HG02885 (cell line): ENCODE data around the gene CCDC197.

Source experiments
- ATAC-seq: cut with Tn5 transposase; IDR thresholded peaks from one replicate; pipeline ENCODE4 v1.9.1; 2021; ENCODE audit warnings: mild to moderate bottlenecking; ENCODE audit not compliant: unreplicated experiment, poor library complexity

CCDC197 gene

DNA sequence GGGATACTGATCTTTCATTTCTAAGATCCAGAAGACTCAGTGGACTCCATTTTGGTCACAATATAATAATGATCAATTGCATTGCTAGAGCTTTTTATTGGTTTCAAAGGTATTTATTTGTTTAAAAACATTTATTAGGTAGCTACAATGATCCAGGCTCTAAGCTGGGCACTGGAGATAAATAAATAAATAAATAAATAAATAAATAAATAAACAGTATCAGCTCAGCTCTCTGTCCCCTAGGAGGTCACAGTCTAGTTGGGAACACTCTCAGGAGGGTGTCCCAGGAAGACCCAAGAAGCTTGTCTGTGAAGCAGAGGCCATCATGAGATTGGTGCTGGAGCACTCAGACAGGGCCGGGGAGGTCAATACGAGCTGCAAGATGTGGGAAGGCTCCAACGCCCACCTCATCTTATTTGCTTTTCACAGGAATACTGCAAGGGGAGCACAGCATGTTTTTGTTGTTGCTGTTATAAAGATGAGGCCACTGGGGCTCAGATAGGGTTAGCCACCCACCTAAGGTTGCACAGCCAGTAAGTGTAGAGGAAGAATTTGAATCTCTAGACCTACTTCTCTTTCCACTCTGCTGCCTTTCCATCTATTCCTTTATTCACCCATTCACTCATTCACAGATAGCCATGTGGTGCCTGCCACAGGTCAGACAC, 36.2 kb upstream of the CCDC197 start:
- no peak for ATAC-seq

GRCh38 chr14:93961620-93962019, 35.5 kb upstream of the CCDC197 start:
- ATAC-seq: no peak

GRCh38 chr14:93962701-93963601, 34.1 kb upstream of the CCDC197 start:
- peak; percentile 55 for ATAC-seq

DNA sequence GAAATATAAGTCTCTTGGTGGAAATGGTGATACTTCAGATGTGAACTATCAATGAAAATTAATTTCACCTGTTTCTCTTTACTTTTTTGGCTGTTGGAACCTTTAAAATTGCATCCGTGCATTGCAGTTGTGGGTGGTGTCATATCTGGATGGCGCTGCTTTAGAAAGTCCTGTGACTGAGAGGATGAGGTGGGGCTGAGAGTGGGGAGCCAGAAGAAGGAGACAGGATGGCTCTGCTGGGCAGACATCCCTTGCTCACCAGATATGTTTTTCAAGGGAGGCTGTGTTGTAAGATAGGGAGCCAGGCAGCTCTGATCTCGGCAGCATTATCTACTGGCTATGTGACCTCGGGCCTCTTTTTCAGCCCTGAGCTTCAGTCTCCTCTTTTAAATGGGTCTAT, 33.4 kb upstream of the CCDC197 start:
- no peak for ATAC-seq

- ATAC-seq: no peak
Observed at GRCh38 chr14:93964281-93964680, 32.8 kb upstream of the CCDC197 start.

DNA sequence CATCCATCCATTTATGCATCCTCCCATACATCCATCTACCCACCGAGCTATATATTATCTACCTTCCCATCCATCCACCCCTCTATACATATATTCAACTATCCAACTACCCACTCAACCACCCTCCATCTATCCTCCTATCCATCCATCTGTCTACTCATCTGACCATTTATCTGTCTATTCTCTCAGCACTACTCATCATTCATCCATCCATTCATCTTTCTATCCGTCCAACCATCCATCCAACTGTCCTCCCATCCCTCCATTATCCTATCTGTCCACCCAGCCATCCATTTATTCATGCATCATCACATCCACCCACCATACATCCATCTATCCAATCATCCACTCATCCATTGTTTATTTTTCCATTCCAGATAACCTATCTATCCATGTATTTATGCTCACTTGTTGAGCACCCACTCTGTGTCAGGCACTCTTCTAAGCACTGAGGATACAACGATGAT, 32.2 kb upstream of the CCDC197 start:
- no peak for ATAC-seq

GRCh38 chr14:93965287-93965821, 31.7 kb upstream of the CCDC197 start:
- no peak for ATAC-seq

- ATAC-seq: no peak
Observed at GRCh38 chr14:93965946-93966474, 31.1 kb upstream of the CCDC197 start.

- ATAC-seq: peak; percentile 48
Observed at GRCh38 chr14:93967637-93968250, 29.4 kb upstream of the CCDC197 start.

DNA sequence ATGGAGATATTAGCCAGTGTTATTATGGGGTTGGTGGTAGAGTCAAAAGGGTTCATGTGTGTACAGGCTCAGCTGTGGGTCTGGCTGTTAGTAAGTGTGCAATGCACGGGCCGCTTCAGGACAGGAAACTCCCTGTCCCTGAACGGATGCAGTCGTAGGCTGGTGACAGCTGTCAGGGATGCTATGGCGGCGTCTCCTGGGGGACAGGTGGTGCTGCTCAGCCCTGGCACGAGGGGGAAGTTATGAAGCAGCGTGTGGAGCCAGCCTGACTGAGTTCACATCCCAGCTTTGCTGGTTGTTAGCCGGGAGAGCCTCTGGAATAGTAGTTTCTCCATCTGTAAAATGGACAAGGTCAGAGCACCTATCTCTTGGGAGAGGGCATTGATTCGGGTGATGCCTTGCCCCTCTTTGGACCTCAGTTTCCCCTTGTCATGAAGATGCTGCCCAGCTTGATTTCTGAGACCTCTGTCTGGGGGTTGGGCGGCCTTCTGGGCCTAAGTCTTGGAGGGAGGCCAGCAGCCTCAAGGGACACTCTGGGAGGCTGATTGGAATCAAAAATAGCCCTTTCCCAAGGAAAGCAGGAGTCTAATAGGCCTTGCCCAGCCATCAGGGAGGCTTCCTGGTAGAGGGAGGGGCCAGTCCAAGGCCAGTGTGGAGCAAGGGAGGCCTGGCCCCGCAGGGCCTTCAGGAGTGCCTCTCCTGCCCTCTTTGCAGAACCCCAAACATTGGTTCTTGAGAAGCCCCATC, 27.8 kb upstream of the CCDC197 start:
- ATAC-seq: no peak

- ATAC-seq: no peak
Observed at GRCh38 chr14:93970585-93970964, 26.5 kb upstream of the CCDC197 start.

DNA sequence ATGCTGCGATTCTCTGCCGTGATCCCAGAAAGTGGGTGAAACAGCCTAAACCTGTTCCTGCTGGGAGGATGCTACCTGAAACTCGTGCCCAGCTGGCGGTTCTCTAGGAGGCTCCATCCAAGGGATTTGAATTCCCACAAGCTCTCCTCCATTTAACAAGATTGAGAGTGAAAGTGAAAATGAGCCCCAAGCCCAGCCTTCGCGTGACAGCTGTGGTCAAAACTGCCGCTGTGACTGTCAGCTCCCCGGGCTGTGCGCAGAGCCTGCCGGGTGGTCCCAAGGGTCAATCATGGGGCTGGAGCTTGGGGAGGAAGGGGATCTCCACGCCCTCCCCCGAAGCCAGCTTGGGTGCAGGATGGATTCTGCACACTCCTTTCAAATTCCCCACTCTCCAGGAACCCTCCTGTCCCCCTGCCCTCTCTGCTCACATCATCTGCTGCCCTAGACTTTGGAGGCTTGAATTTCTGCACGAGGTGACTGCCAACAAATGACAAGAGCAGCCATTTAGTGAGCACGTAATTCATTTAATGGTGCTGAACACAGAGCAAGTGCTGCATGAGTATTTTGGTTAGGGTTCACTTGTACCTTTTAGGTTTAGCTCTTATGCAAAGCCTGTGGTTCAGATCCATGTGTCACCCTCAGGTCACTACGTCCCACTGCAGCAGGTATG, 26.0 kb upstream of the CCDC197 start:
- peak; percentile 40 for ATAC-seq

GRCh38 chr14:93971635-93972027, 25.5 kb upstream of the CCDC197 start:
- no peak for ATAC-seq

DNA sequence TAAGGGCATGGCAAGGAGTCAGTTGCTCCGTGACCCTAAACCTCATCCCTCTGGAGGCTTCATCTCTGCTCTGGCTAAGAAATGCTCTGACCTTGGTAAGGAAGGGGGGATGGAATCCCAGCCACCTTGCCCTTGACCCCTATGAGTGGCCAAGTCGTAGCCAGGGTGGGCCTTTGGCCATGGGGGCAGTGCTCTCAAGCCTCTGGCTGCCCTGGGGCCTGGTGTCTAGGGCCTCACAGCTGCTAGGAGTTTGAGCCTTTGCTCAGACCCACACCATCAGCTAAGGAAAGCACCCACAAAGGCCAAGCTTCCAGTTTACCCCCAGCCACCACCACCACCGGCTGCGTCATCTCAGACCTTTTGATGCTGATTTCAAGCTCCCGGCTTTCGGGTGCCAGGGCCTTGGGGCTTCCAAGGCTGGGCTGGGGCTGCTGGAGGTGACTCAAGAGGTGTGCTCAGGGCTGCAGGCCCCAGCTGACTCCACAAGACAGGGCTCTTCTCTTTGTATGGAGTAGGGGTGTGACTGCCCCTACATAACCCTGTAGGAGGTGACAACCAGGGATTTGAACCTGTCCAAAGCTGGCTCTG, 24.4 kb upstream of the CCDC197 start:
- ATAC-seq: no peak

- ATAC-seq: no peak
Observed at GRCh38 chr14:93973607-93974006, 23.5 kb upstream of the CCDC197 start.

DNA sequence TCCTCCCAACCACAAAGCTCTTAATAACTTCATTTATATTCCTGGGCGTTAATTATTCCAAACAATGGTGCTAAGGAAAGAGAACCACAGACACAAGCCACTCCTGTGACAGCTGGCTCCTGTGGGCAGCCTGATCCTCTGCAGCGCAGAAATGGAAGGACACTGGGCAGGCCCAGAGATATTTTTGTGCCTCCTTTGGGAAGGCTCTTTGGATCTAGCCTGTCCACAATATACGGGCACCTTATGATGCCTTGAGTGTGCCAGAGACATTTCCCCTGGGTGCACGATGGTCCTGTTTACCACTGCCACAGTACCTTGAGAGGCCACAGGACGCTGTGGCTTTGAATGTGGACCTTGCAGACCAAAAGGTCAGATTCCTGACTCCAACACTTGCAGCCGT, 22.8 kb upstream of the CCDC197 start:
- no peak for ATAC-seq

DNA sequence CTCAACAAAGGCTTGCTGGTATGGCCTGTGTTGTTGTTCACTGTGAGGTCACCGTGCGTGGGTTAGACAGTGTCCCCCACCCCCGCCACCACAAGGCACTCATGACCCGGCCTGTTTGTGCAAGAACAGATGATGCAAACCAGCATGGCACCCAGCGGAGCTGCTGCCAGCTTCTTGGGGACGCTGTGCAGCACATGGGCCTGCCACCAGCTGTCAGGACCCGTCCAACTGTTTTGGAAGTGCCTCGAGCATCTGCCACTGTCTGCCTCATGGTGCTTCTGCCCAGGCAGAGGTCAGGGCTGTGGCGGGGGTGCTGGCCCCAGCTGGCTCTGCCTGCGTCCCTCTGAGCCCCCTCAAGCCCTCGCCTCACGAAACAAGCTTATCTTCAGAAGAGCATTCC, 22.3 kb upstream of the CCDC197 start:
- no peak for ATAC-seq

- ATAC-seq: peak; percentile 78
Observed at GRCh38 chr14:93975791-93976476, 21.2 kb upstream of the CCDC197 start.
